Muscle layer of colon (tissue), 2 donors: Measurements from ENCODE around the gene XKR8.
"Not testable (repeated sequence)": the region's sequence is repeated elsewhere in the genome, so short reads cannot be mapped to it uniquely, and the experiment has no call there.

Source experiments
- H3K27ac ChIP-seq: one replicate; pipeline ENCODE4 v1.7.0; 2013; ENCODE audit warnings: low read depth, mild to moderate bottlenecking, low read length, moderate library complexity
- H3K27me3 ChIP-seq, 2 donors: one replicate each; pipeline ENCODE4 v1.7.0; 2013; ENCODE audit warnings: low read length in 2 of 2, mild to moderate bottlenecking in 2 of 2; ENCODE audit not compliant: insufficient read depth in 2 of 2, control insufficient read depth in 1 of 2
- H3K36me3 ChIP-seq: one replicate; pipeline ENCODE4 v1.7.0; 2013; ENCODE audit warnings: mild to moderate bottlenecking, low read length; ENCODE audit not compliant: insufficient read depth
- H3K4me1 ChIP-seq: one replicate; pipeline ENCODE4 v1.7.0; 2013; ENCODE audit warnings: mild to moderate bottlenecking, low read length; ENCODE audit not compliant: insufficient read depth
- H3K4me3 ChIP-seq, 2 donors: one replicate each; pipeline ENCODE4 v1.7.0; 2013; ENCODE audit warnings: low read length in 2 of 2, low read depth in 1 of 2, mild to moderate bottlenecking in 1 of 2, moderate library complexity in 1 of 2
- H3K9ac ChIP-seq: one replicate; pipeline ENCODE4 v1.7.0; 2013; ENCODE audit warnings: low read length
- H3K9me3 ChIP-seq: one replicate; pipeline ENCODE4 v1.7.0; 2013; ENCODE audit warnings: mild to moderate bottlenecking, low read length
- donor health status: abdominal sarcoma.
- donor health status: Adenocarcinoma of cecum.

XKR8 gene

DNA sequence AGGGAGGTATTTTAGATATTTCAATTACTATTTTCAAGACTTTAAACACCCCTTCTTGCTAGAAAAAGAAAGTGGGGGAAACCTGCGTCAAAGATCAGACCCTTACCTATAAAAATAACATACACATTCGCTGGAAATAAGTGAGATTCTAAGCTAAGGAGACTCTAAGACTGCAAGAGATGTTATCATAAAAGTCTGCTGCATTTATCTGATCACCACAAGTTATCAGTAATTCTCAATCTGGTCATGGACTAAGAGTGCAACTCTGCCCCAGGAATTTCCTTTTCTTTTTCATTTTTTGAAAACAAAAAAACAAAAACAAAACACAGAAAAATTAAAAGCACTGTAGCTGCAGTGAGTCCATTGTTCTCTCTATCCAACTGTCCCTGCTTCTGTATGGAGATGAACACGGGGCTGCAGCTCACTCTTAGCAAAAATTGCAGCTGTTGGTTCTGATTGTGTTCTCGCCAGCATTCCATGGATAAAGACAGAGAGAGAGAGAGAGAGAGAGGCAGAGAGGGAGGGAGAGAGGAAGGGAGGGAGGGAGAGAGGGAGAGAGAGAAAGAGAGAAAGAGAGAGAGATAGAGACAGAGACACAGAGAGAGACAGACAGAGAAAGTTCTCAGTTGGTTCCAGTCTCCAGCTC lies 14.1 kb downstream of the XKR8 start:
- H3K4me1 ChIP-seq: peaks cover 10% of the 10 kb centered on the region
- H3K27ac ChIP-seq: no peak overlapping the region
- H3K4me3 ChIP-seq: no peak overlapping the region
- no peak overlapping the region for H3K9ac ChIP-seq
- H3K36me3 ChIP-seq: peaks cover 16% of the 10 kb centered on the region
- no peaks in the 10 kb centered on the region for H3K9me3 ChIP-seq
- no peaks in the 10 kb centered on the region for H3K27me3 ChIP-seq

DNA sequence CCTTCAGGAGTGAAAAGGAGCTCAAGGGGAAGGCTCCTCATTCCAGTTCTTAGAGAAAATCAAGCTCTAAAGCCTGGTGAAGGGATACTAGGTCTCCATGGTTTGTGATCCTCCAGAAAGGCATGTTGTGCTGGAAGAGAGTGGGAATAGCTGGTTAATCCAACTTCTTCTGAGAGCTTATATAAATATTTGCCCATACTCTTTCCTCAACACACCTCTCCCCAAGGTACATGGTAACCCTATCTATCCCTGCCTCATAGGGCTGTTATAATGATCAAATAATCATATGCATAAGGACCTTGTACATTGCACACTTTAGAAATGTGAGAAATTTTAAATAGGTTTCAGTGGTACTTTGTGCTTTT lies 14.6 kb downstream of the XKR8 start:
- peaks cover 10% of the 10 kb centered on the region for H3K4me1 ChIP-seq
- no peak overlapping the region for H3K9ac ChIP-seq
- peaks cover 16% of the 10 kb centered on the region for H3K36me3 ChIP-seq
- no peak overlapping the region for H3K27ac ChIP-seq
- H3K9me3 ChIP-seq: no peaks in the 10 kb centered on the region
- H3K4me3 ChIP-seq: no peak overlapping the region
- H3K27me3 ChIP-seq: no peaks in the 10 kb centered on the region

DNA sequence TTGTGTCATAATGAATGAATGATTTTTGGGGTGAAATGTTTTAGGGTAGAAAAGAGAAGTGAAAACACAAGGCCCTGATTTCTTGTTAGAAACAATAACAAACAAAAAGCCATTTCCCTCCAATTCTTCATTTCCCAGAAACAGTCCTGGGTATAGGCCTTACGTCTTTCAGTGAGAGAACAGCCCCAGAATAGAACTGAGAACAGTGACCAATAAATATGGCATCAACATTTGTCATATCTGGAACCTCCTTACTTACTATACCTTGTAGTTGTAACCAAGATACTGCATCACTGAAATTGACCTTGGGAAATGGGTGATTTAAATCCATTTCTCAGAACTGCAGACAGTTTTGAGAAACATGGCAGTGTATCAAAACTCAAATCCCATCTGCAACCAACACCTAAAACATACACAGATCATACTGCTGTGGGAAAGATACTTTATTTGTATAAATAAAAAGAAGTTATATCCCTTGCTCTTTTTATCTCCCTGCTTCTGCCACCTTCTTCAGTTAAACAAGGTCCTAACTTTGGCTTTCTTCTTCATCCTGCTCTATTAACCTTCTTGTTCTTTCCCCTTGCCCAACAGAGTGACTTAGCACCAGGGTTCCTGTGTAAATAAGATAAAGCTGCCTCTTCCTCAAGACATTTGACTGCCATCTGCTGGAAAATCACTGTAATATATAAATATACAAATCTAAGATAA lies 19.5 kb downstream of the XKR8 start:
- Histone ChIP-seq H3K36me3 (peaks cover 7% of the 10 kb centered on the region), H3K9me3 (no peaks in the 10 kb centered on the region), H3K9ac (no peak overlapping the region), H3K4me1 (no peaks in the 10 kb centered on the region), H3K27ac (no peak overlapping the region), H3K27me3 (no peaks in the 10 kb centered on the region), H3K4me3 (no peak overlapping the region)

GRCh38 chr1:27979859-27980201 lies 20.1 kb downstream of the XKR8 start:
- Histone ChIP-seq H3K9ac (no peak overlapping the region), H3K27me3 (no peaks in the 10 kb centered on the region), H3K4me3 (no peak overlapping the region), H3K36me3 (peaks cover 2% of the 10 kb centered on the region), H3K27ac (no peak overlapping the region), H3K4me1 (no peaks in the 10 kb centered on the region), H3K9me3 (no peaks in the 10 kb centered on the region)

GRCh38 chr1:27980216-27980845 lies 20.6 kb downstream of the XKR8 start:
- Histone ChIP-seq H3K27me3 (no peaks in the 10 kb centered on the region), H3K36me3 (no peaks in the 10 kb centered on the region), H3K4me3 (no peak overlapping the region), H3K9ac (no peak overlapping the region), H3K4me1 (no peaks in the 10 kb centered on the region), H3K27ac (no peak overlapping the region), H3K9me3 (no peaks in the 10 kb centered on the region)

DNA sequence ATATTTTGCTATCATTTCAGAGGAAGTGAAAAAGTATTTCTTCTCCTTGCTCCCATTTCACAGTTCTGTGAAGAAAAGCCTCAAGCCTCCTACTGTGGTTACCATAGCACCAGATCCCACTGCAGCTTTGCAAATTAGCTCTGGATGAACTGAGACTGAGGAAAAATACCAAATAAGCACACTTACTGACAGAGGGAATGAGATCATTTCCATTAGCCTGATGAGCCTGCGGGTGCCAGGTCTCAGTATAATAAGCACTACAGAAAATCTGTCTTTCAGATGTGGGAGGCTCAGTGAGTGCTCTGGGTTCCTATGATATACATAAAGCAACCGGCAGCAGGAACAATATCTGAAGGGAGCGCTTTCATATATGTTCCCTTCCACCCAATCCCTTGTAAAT lies 21.4 kb downstream of the XKR8 start:
- H3K36me3 ChIP-seq: no peaks in the 10 kb centered on the region
- no peaks in the 10 kb centered on the region for H3K27me3 ChIP-seq
- H3K9ac ChIP-seq: no peak overlapping the region
- H3K27ac ChIP-seq: no peak overlapping the region
- no peaks in the 10 kb centered on the region for H3K9me3 ChIP-seq
- H3K4me3 ChIP-seq: no peak overlapping the region
- H3K4me1 ChIP-seq: no peaks in the 10 kb centered on the region

- Histone ChIP-seq H3K4me3 (no peak overlapping the region), H3K36me3 (peaks cover 46% of the 10 kb centered on the region), H3K27ac (no peak overlapping the region), H3K4me1 (no peaks in the 10 kb centered on the region), H3K9me3 (no peaks in the 10 kb centered on the region), H3K9ac (no peak overlapping the region), H3K27me3 (no peaks in the 10 kb centered on the region)
These were observed 31.3 kb downstream of the XKR8 start for GRCh38 chr1:27990920-27991537.

- Histone ChIP-seq H3K9me3 (no peaks in the 10 kb centered on the region), H3K36me3 (peaks cover 55% of the 10 kb centered on the region), H3K4me3 (no peak overlapping the region), H3K4me1 (no peaks in the 10 kb centered on the region), H3K9ac (no peak overlapping the region), H3K27ac (no peak overlapping the region), H3K27me3 (no peaks in the 10 kb centered on the region)
These were observed 32.5 kb downstream of the XKR8 start for GRCh38 chr1:27992276-27992675.

DNA sequence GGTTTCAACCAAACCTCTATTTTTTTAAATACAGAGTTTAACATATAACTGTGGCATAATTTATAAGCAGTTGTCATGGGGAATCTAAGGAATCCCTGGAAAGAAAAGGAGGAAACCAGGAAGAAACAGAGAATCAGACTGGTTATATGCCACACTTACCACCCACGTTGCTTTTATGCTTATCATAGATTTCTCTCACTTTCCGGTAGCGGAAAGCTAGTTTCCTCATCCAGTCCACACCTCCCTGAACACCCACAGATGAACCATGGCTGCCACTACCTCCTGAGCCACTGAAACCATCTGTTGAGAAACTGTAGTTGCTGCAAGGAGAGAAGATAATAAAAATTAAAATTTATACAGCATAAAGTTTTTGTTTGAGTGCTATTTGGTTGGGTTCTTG lies 33.5 kb downstream of the XKR8 start:
- Histone ChIP-seq H3K9ac (no peak overlapping the region), H3K27me3 (no peaks in the 10 kb centered on the region), H3K27ac (no peak overlapping the region), H3K4me3 (no peak overlapping the region), H3K9me3 (no peaks in the 10 kb centered on the region), H3K36me3 (peaks cover 55% of the 10 kb centered on the region), H3K4me1 (no peaks in the 10 kb centered on the region)

GRCh38 chr1:27994060-27994459 lies 34.3 kb downstream of the XKR8 start:
- Histone ChIP-seq H3K27ac (no peak overlapping the region), H3K36me3 (peaks cover 50% of the 10 kb centered on the region), H3K27me3 (no peaks in the 10 kb centered on the region), H3K9me3 (no peaks in the 10 kb centered on the region), H3K4me1 (no peaks in the 10 kb centered on the region), H3K4me3 (no peak overlapping the region), H3K9ac (no peak overlapping the region)

DNA sequence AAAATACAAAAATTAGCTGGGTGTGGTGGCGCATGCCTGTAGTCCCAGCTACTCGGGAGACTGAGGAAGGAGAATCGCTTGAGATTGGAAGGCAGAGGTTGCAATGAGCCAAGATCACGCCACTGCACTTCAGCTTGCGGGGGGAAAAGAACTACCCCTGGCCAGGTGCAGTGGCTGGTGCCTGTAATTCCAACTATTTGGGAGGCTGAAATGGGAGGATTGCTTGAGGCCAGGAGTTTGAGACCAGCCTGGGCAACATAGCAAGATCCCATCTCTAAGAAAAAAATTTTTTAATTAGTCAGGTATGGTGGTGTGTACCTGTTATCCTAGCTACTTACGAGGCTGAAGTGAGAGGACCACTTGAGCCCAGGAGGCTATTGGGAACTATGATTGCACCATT lies 34.8 kb downstream of the XKR8 start:
- not testable (repeated sequence) for H3K27me3 ChIP-seq, H3K27ac ChIP-seq, H3K4me3 ChIP-seq, H3K9me3 ChIP-seq, H3K4me1 ChIP-seq, H3K9ac ChIP-seq
- peaks cover 47% of the 10 kb centered on the region for H3K36me3 ChIP-seq
